ENCODE results near the gene AOX1.
"Not testable (repeated sequence)": the region's sequence is repeated elsewhere in the genome, so short reads cannot be mapped to it uniquely, and the experiment has no call there.

The AOX1 gene

GRCh38 chr2:200585730-200586643 is at the start of gene AOX1:
Gene AOX1 (plus strand): TSS chr2:200586014. CDS start chr2:200586109, 95 bp downstream.
- DNase-seq, result no peak

- no peak for DNase-seq
Measured at GRCh38 chr2:200538139-200538538, 47.7 kb upstream of the AOX1 start.

- DNase-seq, result no peak
Measured at GRCh38 chr2:200540793-200541192, 45.0 kb upstream of the AOX1 start.

- not testable (repeated sequence) for DNase-seq
Measured at GRCh38 chr2:200566596-200566995, 19.2 kb upstream of the AOX1 start.

- no peak for DNase-seq
Measured at GRCh38 chr2:200567932-200568331, 17.9 kb upstream of the AOX1 start.

- DNase-seq, result no peak
Measured at GRCh38 chr2:200575957-200576356, 9.9 kb upstream of the AOX1 start.

- DNase-seq, result no peak
Measured at GRCh38 chr2:200577027-200577426, 8.8 kb upstream of the AOX1 start.

GRCh38 chr2:200578778-200579177 is 7.0 kb upstream of the AOX1 start:
- DNase-seq, result no peak

GRCh38 chr2:200584639-200585038 is 1.2 kb upstream of the AOX1 start:
- DNase-seq, result no peak

- DNase-seq, result no peak
Measured at GRCh38 chr2:200585340-200585729, 479 bp upstream of the AOX1 start.

- no peak for DNase-seq
Measured at GRCh38 chr2:200586644-200586975, 796 bp downstream of the AOX1 start.

- no peak for DNase-seq
Measured at GRCh38 chr2:200587007-200587616, 1.3 kb downstream of the AOX1 start.

GRCh38 chr2:200588076-200588678 is 2.4 kb downstream of the AOX1 start:
- no peak for DNase-seq

GRCh38 chr2:200590090-200590489 is 4.3 kb downstream of the AOX1 start:
- no peak for DNase-seq

- no peak for DNase-seq
Measured at GRCh38 chr2:200591308-200591707, 5.5 kb downstream of the AOX1 start.

GRCh38 chr2:200592406-200593075 is 6.7 kb downstream of the AOX1 start:
- peak; percentile 66 for DNase-seq

- no peak for DNase-seq
Measured at GRCh38 chr2:200593905-200594304, 8.1 kb downstream of the AOX1 start.

GRCh38 chr2:200595913-200596312 is 10.1 kb downstream of the AOX1 start:
- no peak for DNase-seq

- DNase-seq, result no peak
Measured at GRCh38 chr2:200596774-200597570, 11.2 kb downstream of the AOX1 start.

GRCh38 chr2:200599206-200599605 is 13.4 kb downstream of the AOX1 start:
- DNase-seq, result no peak

GRCh38 chr2:200600549-200601225 is 14.9 kb downstream of the AOX1 start:
- peak; percentile 20 for DNase-seq

- DNase-seq, result no peak
Measured at GRCh38 chr2:200602584-200602983, 16.8 kb downstream of the AOX1 start.
